B cell (primary cell): ENCODE measurements around the gene PARP16.

Experiments used
- EZH2 ChIP-seq: IDR thresholded peaks from 2 replicates; pipeline ENCODE4 v1.6.1; 2012; ENCODE audit warnings: borderline replicate concordance, low read depth, mild to moderate bottlenecking, moderate library complexity, low read length; ENCODE audit not compliant: insufficient read depth, poor library complexity, severe bottlenecking
- TF ChIP-seq, protein P1 (sequence below): fragments of 200-600 bp; IDR thresholded peaks from one replicate; pipeline ENCODE4 v1.8.0; 2022; ENCODE audit warnings: antibody characterized with exemption, mild to moderate bottlenecking

DNA sequence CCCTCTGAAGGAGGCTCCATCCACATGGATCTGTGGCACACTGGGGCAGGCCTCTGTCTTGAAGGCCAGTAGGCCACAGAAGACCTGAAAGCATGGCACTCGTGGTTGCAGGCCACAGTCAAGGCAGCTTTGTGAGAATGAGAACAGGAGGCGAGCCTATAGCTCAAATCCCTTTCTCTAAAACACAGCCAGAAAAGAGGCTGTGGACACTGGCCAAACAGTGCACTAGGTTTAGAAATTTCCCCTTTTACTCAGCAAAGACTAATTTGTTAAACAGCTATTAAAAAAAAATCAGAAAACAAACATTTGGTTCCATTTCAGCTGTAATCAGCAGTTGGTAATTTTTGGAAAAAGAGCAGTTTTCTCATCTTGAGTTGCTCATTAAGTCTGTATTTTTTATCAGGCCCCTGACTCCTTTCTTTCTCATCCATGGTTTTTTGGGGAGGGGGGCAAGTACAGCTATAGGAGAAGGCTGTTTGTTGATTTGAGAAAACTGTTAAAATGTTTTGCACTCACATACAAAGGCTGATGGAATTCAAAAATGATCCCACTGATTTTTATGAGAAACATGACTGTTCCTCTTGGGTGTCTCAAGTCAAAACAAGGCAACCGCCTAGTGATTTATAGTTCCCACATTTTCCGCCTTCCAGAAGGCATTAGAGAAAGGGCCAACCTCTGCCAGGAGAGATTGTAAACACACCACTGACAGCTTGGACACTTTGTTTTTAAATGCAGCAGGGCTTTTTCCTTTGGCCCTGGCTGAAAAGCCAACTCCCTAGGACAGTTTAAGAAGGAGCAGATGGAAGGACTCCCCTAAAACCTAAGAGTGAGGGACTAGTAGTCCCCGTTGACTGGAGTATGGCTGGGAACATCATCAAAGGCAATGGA lies 28.1 kb downstream of the PARP16 start:
- TF ChIP-seq, protein P1, sequence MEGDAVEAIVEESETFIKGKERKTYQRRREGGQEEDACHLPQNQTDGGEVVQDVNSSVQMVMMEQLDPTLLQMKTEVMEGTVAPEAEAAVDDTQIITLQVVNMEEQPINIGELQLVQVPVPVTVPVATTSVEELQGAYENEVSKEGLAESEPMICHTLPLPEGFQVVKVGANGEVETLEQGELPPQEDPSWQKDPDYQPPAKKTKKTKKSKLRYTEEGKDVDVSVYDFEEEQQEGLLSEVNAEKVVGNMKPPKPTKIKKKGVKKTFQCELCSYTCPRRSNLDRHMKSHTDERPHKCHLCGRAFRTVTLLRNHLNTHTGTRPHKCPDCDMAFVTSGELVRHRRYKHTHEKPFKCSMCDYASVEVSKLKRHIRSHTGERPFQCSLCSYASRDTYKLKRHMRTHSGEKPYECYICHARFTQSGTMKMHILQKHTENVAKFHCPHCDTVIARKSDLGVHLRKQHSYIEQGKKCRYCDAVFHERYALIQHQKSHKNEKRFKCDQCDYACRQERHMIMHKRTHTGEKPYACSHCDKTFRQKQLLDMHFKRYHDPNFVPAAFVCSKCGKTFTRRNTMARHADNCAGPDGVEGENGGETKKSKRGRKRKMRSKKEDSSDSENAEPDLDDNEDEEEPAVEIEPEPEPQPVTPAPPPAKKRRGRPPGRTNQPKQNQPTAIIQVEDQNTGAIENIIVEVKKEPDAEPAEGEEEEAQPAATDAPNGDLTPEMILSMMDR: no peak
- TF ChIP-seq EZH2: no peak
